Testis (tissue), 3 donors: ENCODE results near the gene TTLL10. TPM values are rescaled to one million over a fixed set of nuclear protein-coding genes. Genes with fewer than 3 reads are reported as not detected.

Experiments
- DNase-seq: peaks from one replicate; pipeline ENCODE4 v3.0.0-alpha.2; 2019
- H3K27ac ChIP-seq, 2 donors: fragments of 200-600 bp; sonication (generic); one replicate each; pipeline ENCODE4 v1.5.1; 2019
- H3K27me3 ChIP-seq: fragments of 200-600 bp; sonication (generic); one replicate; pipeline ENCODE4 v1.5.1; 2019
- H3K36me3 ChIP-seq: fragments of 200-600 bp; sonication (generic); one replicate; pipeline ENCODE4 v1.5.1; 2017; ENCODE audit warnings: low read depth; ENCODE audit errors: missing control alignments
- H3K4me1 ChIP-seq: fragments of 200-600 bp; sonication (generic); one replicate; pipeline ENCODE4 v1.5.1; 2019
- H3K4me3 ChIP-seq, 2 donors: fragments of 200-600 bp; sonication (generic); one replicate each; pipeline ENCODE4 v1.5.1; 2017 to 2019
- H3K9me3 ChIP-seq: fragments of 200-600 bp; sonication (generic); one replicate; pipeline ENCODE4 v1.5.1; 2017
- POLR2A ChIP-seq: fragments of 450-650 bp; IDR thresholded peaks from one replicate; pipeline ENCODE4 v1.6.1; 2017; ENCODE audit warnings: antibody characterized with exemption, mild to moderate bottlenecking, moderate library complexity
- WGBS, 2 donors: methylation state at CpG; one replicate each; pipeline ENCODE4 v1.1.5; 2018; 5-methylcytosine and 5-hydroxymethylcytosine counted together
- intact Hi-C: fragments of 100-400 bp; cut with DNase I; formaldehyde crosslinking; loops from one replicate; pipeline ENCODE4 v1.15.1; 2023; ENCODE audit warnings: low total_unique reads
- polyA plus RNA-seq: library from polyadenylated mRNA; stranded (reverse); fragments of 350-450 nt; fragmentation: Illumina TruSeq; extraction: RNeasy Lipid Tissue Mini Kit (QIAGEN cat#74804); gene quantifications from one replicate; pipeline ENCODE4 v1.2.3, GENCODE V29; 2014; ENCODE audit warnings: low read depth, low replicate concordance; ENCODE audit not compliant: insufficient read depth
- total RNA-seq, 2 donors: library from RNA; depleted of rRNA; stranded (reverse); fragments of >200 nt; gene quantifications; one replicate each; pipeline ENCODE4 v1.2.3, GENCODE V29; 2016
- TF ChIP-seq, protein P1 (sequence below), 3 experiments: fragments of 450-650 bp in 2 of 3; fragments of 200-600 bp in 1 of 3; sonication (generic) in 1 of 3; IDR thresholded peaks; one replicate each; pipeline ENCODE4 v1.5.1; 2016 to 2019; ENCODE audit warnings: antibody characterized with exemption in 3 of 3, mild to moderate bottlenecking in 2 of 3, moderate library complexity in 1 of 3

TTLL10 gene
- total and polyA plus RNA-seq, 3 donors from 2014 or later: 20.4 to 58.0 (median 44.9) TPM

DNA sequence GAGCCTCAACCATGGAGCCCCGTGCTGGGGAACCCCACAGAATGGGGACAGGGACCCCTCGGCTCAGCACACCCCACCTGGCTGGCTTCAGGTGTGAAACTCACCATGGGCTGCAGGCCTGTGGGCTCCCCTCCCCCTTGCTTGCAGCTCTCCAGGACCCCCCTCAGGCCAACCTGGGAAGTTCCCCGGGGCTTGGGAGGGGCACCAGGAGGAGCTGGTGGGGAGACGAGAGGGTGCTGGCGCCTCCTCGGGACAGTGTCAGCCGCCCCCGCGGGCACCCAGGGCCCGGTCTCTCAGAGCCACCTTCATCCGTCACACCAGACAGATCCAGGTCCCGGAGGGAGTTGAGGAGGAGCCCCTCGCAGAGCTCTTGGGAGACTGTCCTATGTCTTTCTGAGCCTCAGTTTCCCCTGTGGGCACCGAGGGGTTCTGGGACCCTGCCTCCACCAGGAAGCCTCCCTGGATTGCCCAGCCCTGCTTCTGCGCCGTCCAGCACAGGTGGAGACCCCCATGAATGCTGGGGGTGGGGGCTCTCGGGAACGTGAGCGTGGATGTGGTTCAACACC, 33.4 kb downstream of the TTLL10 start:
- TF ChIP-seq, protein P1, sequence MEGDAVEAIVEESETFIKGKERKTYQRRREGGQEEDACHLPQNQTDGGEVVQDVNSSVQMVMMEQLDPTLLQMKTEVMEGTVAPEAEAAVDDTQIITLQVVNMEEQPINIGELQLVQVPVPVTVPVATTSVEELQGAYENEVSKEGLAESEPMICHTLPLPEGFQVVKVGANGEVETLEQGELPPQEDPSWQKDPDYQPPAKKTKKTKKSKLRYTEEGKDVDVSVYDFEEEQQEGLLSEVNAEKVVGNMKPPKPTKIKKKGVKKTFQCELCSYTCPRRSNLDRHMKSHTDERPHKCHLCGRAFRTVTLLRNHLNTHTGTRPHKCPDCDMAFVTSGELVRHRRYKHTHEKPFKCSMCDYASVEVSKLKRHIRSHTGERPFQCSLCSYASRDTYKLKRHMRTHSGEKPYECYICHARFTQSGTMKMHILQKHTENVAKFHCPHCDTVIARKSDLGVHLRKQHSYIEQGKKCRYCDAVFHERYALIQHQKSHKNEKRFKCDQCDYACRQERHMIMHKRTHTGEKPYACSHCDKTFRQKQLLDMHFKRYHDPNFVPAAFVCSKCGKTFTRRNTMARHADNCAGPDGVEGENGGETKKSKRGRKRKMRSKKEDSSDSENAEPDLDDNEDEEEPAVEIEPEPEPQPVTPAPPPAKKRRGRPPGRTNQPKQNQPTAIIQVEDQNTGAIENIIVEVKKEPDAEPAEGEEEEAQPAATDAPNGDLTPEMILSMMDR (IDR thresholded peaks at IDR 0.05): no peak
- no peak for TF ChIP-seq POLR2A
- Histone ChIP-seq H3K9me3 (no peaks in the 10 kb centered on the region), H3K27me3 (no peaks in the 10 kb centered on the region), H3K4me3 (no peak overlapping the region), H3K36me3 (no peaks in the 10 kb centered on the region), H3K4me1 (peaks cover 10% of the 10 kb centered on the region), H3K27ac (no peak overlapping the region)
- WGBS, 2 donors: 74 to 75% methylated on average over 14 to 19 of the region's 19 CpGs
- intact Hi-C loops: no loop called here
- DNase-seq: no peak

DNA sequence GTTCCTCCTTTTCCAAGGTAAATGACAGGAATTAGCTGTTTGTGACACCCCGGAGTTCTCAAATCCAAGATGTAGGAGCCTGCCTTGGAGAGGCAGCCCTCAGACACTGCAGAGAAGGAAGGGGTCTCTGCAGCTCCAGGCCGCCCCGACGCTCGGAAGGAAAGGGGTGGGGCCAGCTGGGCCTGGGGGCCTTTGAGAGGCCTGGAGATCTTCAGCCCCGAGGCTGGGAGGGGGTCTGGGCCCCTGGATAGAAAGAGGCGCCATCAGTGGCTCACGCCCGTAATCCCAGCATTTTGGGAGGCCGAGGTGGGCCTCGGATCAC, 33.9 kb downstream of the TTLL10 start:
- no peak overlapping the region for H3K27ac ChIP-seq
- H3K27me3 ChIP-seq: no peaks in the 10 kb centered on the region
- 65 to 66% methylated on average over 10 to 11 of the region's 11 CpGs for WGBS, 2 donors
- H3K9me3 ChIP-seq: no peaks in the 10 kb centered on the region
- no peaks in the 10 kb centered on the region for H3K36me3 ChIP-seq
- intact Hi-C loops: no loop called here
- DNase-seq: no peak
- no peak for TF ChIP-seq POLR2A
- TF ChIP-seq, protein P1 (IDR thresholded peaks at IDR 0.05): no peak
- H3K4me1 ChIP-seq: peaks cover 10% of the 10 kb centered on the region
- H3K4me3 ChIP-seq: no peak overlapping the region

DNA sequence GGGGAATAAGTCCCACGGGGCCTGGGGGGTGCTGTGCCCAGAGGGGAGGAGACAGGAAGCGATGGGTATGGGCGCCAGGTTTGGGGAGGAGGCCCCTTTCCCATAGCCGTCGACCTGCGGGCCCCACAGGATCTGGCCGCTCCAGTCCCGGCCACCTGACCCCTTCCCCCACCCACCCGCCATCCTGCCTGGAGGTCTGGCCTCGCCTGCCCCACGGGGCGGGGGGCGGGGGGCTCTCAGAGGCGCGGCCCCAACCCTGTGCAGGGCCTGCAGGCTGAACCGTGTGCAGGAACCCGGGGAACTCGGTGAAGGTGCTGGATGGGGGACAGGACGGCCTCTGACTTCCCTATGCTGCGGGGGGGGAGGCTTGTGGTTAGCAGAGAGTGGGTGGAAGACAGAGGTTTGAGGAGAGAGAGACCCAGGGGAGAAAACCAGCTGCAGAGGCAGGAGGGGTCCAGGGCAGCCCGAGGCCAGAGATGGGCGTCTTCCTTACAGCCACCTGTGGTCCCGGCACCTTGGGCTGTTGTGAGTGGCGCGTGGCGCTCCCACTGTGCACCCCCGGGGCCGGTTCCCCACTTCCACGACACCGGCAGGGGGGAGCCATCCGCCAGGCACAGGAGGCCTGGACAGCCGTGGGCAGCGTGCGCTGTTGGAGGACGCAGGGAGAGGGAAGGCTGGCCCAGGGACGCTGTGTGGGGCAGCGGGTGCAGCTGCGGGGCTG, 35.2 kb downstream of the TTLL10 start:
- Histone ChIP-seq H3K27me3 (no peaks in the 10 kb centered on the region), H3K9me3 (no peaks in the 10 kb centered on the region), H3K27ac (no peak overlapping the region), H3K4me3 (no peak overlapping the region), H3K4me1 (peaks cover 10% of the 10 kb centered on the region), H3K36me3 (no peaks in the 10 kb centered on the region)
- intact Hi-C loops: no loop called here
- TF ChIP-seq POLR2A: no peak
- TF ChIP-seq, protein P1 (IDR thresholded peaks at IDR 0.05): no peak
- 69 to 70% methylated on average over 13 to 37 of the region's 38 CpGs for WGBS, 2 donors
- no peak for DNase-seq

- H3K36me3 ChIP-seq: no peaks in the 10 kb centered on the region
- WGBS, 2 donors: 94 to 96% methylated on average over 28 to 30 of the region's 31 CpGs
- no peaks in the 10 kb centered on the region for H3K27me3 ChIP-seq
- H3K4me1 ChIP-seq: peaks cover 13% of the 10 kb centered on the region
- DNase-seq: no peak
- H3K9me3 ChIP-seq: no peaks in the 10 kb centered on the region
- TF ChIP-seq POLR2A: no peak
- TF ChIP-seq, protein P1 (IDR thresholded peaks at IDR 0.05): no peak
- no peak overlapping the region for H3K27ac ChIP-seq
- no peak overlapping the region for H3K4me3 ChIP-seq
- intact Hi-C loops: no loop called here
Observed at GRCh38 chr1:1210726-1211540, 37.3 kb downstream of the TTLL10 start.
